GM12891 (cell line): ENCODE measurements around the gene RAB3C.

Experiments
- PAX5 ChIP-seq: IDR thresholded peaks from 2 replicates; pipeline ENCODE4 v1.6.1; 2011; ENCODE audit warnings: low read length, moderate library complexity, mild to moderate bottlenecking; ENCODE audit not compliant: insufficient read depth, severe bottlenecking
- POLR2A ChIP-seq: IDR thresholded peaks from 2 replicates; pipeline ENCODE4 v1.6.1; 2011; ENCODE audit warnings: low read depth, low read length, control low read depth
- POLR2AphosphoS5 ChIP-seq: IDR thresholded peaks from 2 replicates; pipeline ENCODE4 v1.6.1; 2011; ENCODE audit warnings: low read depth, low read length, control low read depth
- POU2F2 ChIP-seq: IDR thresholded peaks from 2 replicates; pipeline ENCODE4 v1.6.1; 2011; ENCODE audit warnings: low read depth, mild to moderate bottlenecking, control low read depth, low read length, moderate library complexity
- SPI1 ChIP-seq: IDR thresholded peaks from 2 replicates; pipeline ENCODE4 v1.6.1; 2011; ENCODE audit warnings: low read depth, low read length, control low read depth
- TAF1 ChIP-seq: IDR thresholded peaks from 2 replicates; pipeline ENCODE4 v1.6.1; 2011; ENCODE audit warnings: low read depth, low read length, control low read depth

DNA sequence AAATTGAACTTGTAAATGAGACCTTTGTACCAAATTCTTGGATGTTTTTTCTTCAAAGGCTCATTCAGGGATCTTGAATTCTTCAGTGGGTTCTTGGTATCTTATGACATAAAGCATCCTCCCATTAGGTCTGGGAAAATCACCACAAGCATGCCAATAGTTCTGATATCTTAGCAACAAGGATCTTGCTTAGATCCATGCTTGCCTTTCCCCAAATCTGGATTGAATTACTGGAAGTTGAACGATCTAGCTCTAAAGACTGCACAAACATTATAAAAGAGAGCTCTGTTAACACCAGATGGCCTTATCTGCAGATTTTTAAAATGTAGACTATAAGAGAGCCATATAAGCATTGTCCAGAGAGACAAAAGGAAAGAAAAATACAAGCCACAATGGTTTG, 266.3 kb downstream of the RAB3C start:
- no peak for TF ChIP-seq POLR2A
- no peak for TF ChIP-seq POLR2AphosphoS5
- TF ChIP-seq TAF1, result no peak
- TF ChIP-seq PAX5, result no peak
- no peak for TF ChIP-seq POU2F2
- TF ChIP-seq SPI1, result no peak
